Keratinocyte (primary cell): ENCODE data around the gene RPP21. TPM values are rescaled to one million over a fixed set of nuclear protein-coding genes. Genes with fewer than 3 reads are reported as not detected.

Experiments
- DNase-seq: peaks from one replicate; pipeline ENCODE4 v3.0.0-alpha.2; 2011; ENCODE audit warnings: low read depth, missing footprints, low spot score
- FAIRE-seq: peaks from 2 replicates; lab custom pipeline; 2011; peaks lifted over from hg19 to GRCh38; lab: Jason Lieb, UNC
- H2AFZ ChIP-seq: 2 replicates; pipeline ENCODE4 v1.6.0; 2012; ENCODE audit warnings: low read length, control low read depth, inconsistent platforms; ENCODE audit not compliant: control insufficient read depth
- H3K27ac ChIP-seq: 2 replicates; pipeline ENCODE4 v1.5.1; 2011; ENCODE audit warnings: low read length; ENCODE audit not compliant: control insufficient read depth, insufficient read depth
- H3K27me3 ChIP-seq: 3 replicates; pipeline ENCODE4 v1.6.0; 2011; ENCODE audit warnings: low read length; ENCODE audit not compliant: control insufficient read depth, insufficient read depth; ENCODE audit errors: extremely low read depth
- H3K36me3 ChIP-seq, 2 experiments: 2 replicates in 1 of 2; 3 replicates in 1 of 2; pipeline ENCODE4 v1.5.1; 2011; ENCODE audit warnings: low read length in 2 of 2, mild to moderate bottlenecking in 1 of 2; ENCODE audit not compliant: control insufficient read depth in 2 of 2, insufficient read depth in 2 of 2; ENCODE audit errors: extremely low read depth in 1 of 2
- H3K4me1 ChIP-seq: 3 replicates; pipeline ENCODE4 v1.5.1; 2011; ENCODE audit warnings: low read length; ENCODE audit not compliant: control insufficient read depth, insufficient read depth; ENCODE audit errors: extremely low read depth
- H3K4me2 ChIP-seq: 3 replicates; pipeline ENCODE4 v1.6.0; 2011; ENCODE audit warnings: low read depth, low read length; ENCODE audit not compliant: control insufficient read depth, insufficient read depth; ENCODE audit errors: extremely low read depth
- H3K4me3 ChIP-seq, 3 experiments: fragments of 200-600 bp in 1 of 3; sonication (generic) in 1 of 3; 2 replicates in 2 of 3; 3 replicates in 1 of 3; pipeline ENCODE4 v1.5.1; 2011 to 2016; ENCODE audit warnings: low read length in 3 of 3, mild to moderate bottlenecking in 3 of 3, control low read depth in 2 of 3, inconsistent platforms in 1 of 3, low read depth in 1 of 3, mixed read lengths in 1 of 3, mixed run types in 1 of 3, moderate library complexity in 1 of 3; ENCODE audit not compliant: control insufficient read depth in 2 of 3, insufficient read depth in 2 of 3; ENCODE audit errors: extremely low read depth in 1 of 3
- H3K79me2 ChIP-seq: 2 replicates; pipeline ENCODE4 v1.6.0; 2012; ENCODE audit warnings: low read length; ENCODE audit not compliant: control insufficient read depth, insufficient read depth
- H3K9ac ChIP-seq: 3 replicates; pipeline ENCODE4 v1.6.0; 2011; ENCODE audit warnings: low read length; ENCODE audit not compliant: control insufficient read depth, insufficient read depth; ENCODE audit errors: extremely low read depth
- H3K9me1 ChIP-seq: 3 replicates; pipeline ENCODE4 v1.6.0; 2011; ENCODE audit warnings: low read length; ENCODE audit not compliant: control insufficient read depth, insufficient read depth; ENCODE audit errors: extremely low read depth
- H3K9me3 ChIP-seq: 2 replicates; pipeline ENCODE4 v1.5.1; 2012; ENCODE audit warnings: low read depth, low read length; ENCODE audit not compliant: control insufficient read depth
- H4K20me1 ChIP-seq: 3 replicates; pipeline ENCODE4 v1.6.0; 2011; ENCODE audit warnings: low read length; ENCODE audit not compliant: control insufficient read depth, insufficient read depth; ENCODE audit errors: extremely low read depth
- EZH2 ChIP-seq: IDR thresholded peaks from one replicate; pipeline ENCODE4 v1.6.1; 2012; ENCODE audit warnings: inconsistent platforms, mild to moderate bottlenecking, low read length, moderate library complexity
- dilution Hi-C: fragments of 300-500 bp; cut with MboI; formaldehyde crosslinking; loops from one replicate; pipeline ENCODE4 v1.7.0; 2020; ENCODE audit warnings: low sequenced_read_pairs; ENCODE audit not compliant: extremely low pct_ligation_motif_present
- polyA plus RNA-seq, 5 experiments: library from polyadenylated mRNA; depleted of rRNA in 3 of 5; stranded (reverse) in 3 of 5; stranded (forward) in 1 of 5; unstranded in 1 of 5; fragments of >200 nt; gene quantifications; 1 replicate in 1 of 5; 2 replicates in 3 of 5; 3 replicates in 1 of 5; pipeline versions ENCODE4 v1.2.1 to v1.2.3, GENCODE V29; 2011 to 2012; ENCODE audit warnings: missing spikeins in 2 of 5, low read depth in 1 of 5, low replicate concordance in 1 of 5
- TF ChIP-seq, protein P1 (sequence below), 3 experiments: IDR thresholded peaks in 1 of 3; conservative IDR thresholded peaks in 1 of 3; optimal IDR thresholded peaks in 1 of 3; 2 replicates in 2 of 3; 3 replicates in 1 of 3; pipeline versions ENCODE3 to v1.5.1; 2011; ENCODE audit warnings: low read length in 3 of 3, mild to moderate bottlenecking in 3 of 3, moderate library complexity in 2 of 3, control low read depth in 1 of 3, inconsistent platforms in 1 of 3; ENCODE audit not compliant: insufficient read depth in 2 of 3; ENCODE audit errors: extremely low read depth in 1 of 3

RPP21 gene
- polyA plus RNA-seq, 1 donor (not counting 4 experiments of a cell fraction or from before 2014, with no cell fraction given) = 25.7 TPM

GRCh38 chr6:30378290-30378937 is 33.5 kb downstream of the RPP21 start:
- DNase-seq = no peak
- H3K4me3 ChIP-seq = no peak overlapping the region
- H4K20me1 ChIP-seq = no peaks in the 10 kb centered on the region
- dilution Hi-C loops = no loop called here
- no peak overlapping the region for H2AFZ ChIP-seq
- H3K9me3 ChIP-seq = no peaks in the 10 kb centered on the region
- peaks cover under 1% of the 10 kb centered on the region for H3K27me3 ChIP-seq
- no peak overlapping the region for H3K9ac ChIP-seq
- no peaks in the 10 kb centered on the region for H3K9me1 ChIP-seq
- TF ChIP-seq, protein P1, sequence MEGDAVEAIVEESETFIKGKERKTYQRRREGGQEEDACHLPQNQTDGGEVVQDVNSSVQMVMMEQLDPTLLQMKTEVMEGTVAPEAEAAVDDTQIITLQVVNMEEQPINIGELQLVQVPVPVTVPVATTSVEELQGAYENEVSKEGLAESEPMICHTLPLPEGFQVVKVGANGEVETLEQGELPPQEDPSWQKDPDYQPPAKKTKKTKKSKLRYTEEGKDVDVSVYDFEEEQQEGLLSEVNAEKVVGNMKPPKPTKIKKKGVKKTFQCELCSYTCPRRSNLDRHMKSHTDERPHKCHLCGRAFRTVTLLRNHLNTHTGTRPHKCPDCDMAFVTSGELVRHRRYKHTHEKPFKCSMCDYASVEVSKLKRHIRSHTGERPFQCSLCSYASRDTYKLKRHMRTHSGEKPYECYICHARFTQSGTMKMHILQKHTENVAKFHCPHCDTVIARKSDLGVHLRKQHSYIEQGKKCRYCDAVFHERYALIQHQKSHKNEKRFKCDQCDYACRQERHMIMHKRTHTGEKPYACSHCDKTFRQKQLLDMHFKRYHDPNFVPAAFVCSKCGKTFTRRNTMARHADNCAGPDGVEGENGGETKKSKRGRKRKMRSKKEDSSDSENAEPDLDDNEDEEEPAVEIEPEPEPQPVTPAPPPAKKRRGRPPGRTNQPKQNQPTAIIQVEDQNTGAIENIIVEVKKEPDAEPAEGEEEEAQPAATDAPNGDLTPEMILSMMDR (optimal IDR thresholded peaks at IDR 0.05 in 1 of 3, IDR thresholded peaks at IDR 0.05 in 1 of 3, conservative IDR thresholded peaks at IDR 0.05 in 1 of 3; ENCODE audit: extremely low read depth in 1 of 3, insufficient read depth in 2 of 3, low read length in 3 of 3) = no peak
- no peak for TF ChIP-seq EZH2
- H3K27ac ChIP-seq = no peak overlapping the region
- no peaks in the 10 kb centered on the region for H3K79me2 ChIP-seq
- H3K36me3 ChIP-seq = no peaks in the 10 kb centered on the region
- no peak overlapping the region for H3K4me2 ChIP-seq
- H3K4me1 ChIP-seq = no peaks in the 10 kb centered on the region
- peak; percentile 62 for FAIRE-seq

DNA sequence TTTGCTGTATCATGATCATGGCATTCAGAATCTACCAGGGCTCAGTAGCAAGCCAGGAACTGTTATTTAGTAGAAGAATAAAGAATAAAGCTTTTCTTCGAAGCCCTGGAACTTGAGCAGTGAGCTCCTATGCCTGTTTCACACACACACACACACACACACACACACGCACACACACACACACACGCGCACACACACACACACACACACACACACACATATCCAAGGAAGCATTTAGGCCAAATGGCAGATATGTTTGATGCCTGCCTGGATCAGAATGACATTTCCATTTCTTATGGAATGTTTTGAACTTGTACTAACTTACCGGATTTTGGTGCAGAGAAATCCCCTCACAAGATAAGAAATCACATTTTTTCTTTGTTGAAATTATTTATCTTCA is 35.5 kb downstream of the RPP21 start:
- Histone ChIP-seq H3K27me3 (peaks cover 7% of the 10 kb centered on the region), H3K4me1 (no peaks in the 10 kb centered on the region), H3K27ac (no peak overlapping the region), H3K36me3 (no peaks in the 10 kb centered on the region), H3K9me3 (no peaks in the 10 kb centered on the region), H3K4me3 (no peak overlapping the region), H3K4me2 (no peak overlapping the region), H3K9ac (no peak overlapping the region), H4K20me1 (no peaks in the 10 kb centered on the region), H3K79me2 (no peaks in the 10 kb centered on the region), H3K9me1 (no peaks in the 10 kb centered on the region), H2AFZ (no peak overlapping the region)
- dilution Hi-C loops = no loop called here
- no peak for FAIRE-seq
- DNase-seq = no peak
- TF ChIP-seq, protein P1 (optimal IDR thresholded peaks at IDR 0.05 in 1 of 3, IDR thresholded peaks at IDR 0.05 in 1 of 3, conservative IDR thresholded peaks at IDR 0.05 in 1 of 3; ENCODE audit: extremely low read depth in 1 of 3, insufficient read depth in 2 of 3, low read length in 3 of 3) = no peak
- TF ChIP-seq EZH2 = no peak
